ENCODE results near the gene SMIM24. TPM values are rescaled to one million over a fixed set of nuclear protein-coding genes. Genes with fewer than 3 reads are reported as not detected.

SMIM24 gene
- total RNA-seq, 2 experiments from 2014 or later: not detected

DNA sequence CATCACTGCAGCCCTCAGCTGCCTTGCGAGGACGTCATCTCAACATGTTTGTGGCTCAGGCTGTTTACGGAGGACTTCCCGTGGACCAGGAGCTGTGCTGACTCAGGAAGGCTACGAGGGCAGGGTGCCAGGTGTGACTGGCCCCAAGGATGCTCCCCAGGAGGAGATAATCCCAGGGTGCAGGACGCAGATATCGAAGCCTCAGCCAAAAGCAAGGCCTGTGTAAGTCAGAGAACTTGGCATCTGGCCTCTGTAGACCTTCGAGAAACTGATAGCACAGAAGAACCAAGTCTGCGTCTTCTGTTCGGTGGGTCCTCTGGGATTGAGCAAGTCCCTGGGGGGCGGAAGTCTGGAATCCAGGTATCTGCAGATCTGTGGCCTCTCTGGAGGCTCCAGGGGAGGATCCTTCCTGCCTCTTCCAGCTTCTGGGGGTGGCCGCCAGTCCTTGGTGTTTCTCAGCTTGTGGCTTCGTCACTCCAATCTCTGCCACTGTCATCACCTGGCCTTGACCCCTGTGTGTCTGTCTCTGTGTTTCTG is 22.8 kb upstream of the SMIM24 start:
- DNase-seq (no peak), ATAC-seq (ENCODE audit: poor library complexity) (no peak)
- TF ChIP-seq, protein P1, sequence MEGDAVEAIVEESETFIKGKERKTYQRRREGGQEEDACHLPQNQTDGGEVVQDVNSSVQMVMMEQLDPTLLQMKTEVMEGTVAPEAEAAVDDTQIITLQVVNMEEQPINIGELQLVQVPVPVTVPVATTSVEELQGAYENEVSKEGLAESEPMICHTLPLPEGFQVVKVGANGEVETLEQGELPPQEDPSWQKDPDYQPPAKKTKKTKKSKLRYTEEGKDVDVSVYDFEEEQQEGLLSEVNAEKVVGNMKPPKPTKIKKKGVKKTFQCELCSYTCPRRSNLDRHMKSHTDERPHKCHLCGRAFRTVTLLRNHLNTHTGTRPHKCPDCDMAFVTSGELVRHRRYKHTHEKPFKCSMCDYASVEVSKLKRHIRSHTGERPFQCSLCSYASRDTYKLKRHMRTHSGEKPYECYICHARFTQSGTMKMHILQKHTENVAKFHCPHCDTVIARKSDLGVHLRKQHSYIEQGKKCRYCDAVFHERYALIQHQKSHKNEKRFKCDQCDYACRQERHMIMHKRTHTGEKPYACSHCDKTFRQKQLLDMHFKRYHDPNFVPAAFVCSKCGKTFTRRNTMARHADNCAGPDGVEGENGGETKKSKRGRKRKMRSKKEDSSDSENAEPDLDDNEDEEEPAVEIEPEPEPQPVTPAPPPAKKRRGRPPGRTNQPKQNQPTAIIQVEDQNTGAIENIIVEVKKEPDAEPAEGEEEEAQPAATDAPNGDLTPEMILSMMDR (IDR thresholded peaks at IDR 0.05): no peak
- peaks cover 55% of the 10 kb centered on the region for H3K4me1 ChIP-seq (ENCODE audit: insufficient read depth, low read length)
- no peaks in the 10 kb centered on the region for H3K9me3 Mint-ChIP-seq
- H3K4me3 ChIP-seq (ENCODE audit: low read length): no peak overlapping the region
- peak overlapping the region; percentile 4 for H3K4me3 Mint-ChIP-seq
- no peaks in the 10 kb centered on the region for H3K27me3 ChIP-seq (ENCODE audit: control insufficient read depth in 1 of 2, insufficient read depth in 2 of 2, low read length in 2 of 2)
- peaks cover 3% of the 10 kb centered on the region for H3K36me3 ChIP-seq (ENCODE audit: insufficient read depth, low read length)
- intact Hi-C loops (cut with DNase I, micrococcal nuclease): loop anchor here (5.0 to 10.0 kb wide), 3 partner anchors 71 to 448 kb away; partner anchors contain the start of gene TLE5 (in 1 of the 2)
- H3K4me1 Mint-ChIP-seq (ENCODE audit: low read depth): peaks cover 38% of the 10 kb centered on the region
- CTCF ChIA-PET: no interaction called here
- peaks cover 20% of the 10 kb centered on the region for H3K36me3 Mint-ChIP-seq (ENCODE audit: low read depth)
- no peaks in the 10 kb centered on the region for H3K9me3 ChIP-seq (ENCODE audit: control insufficient read depth in 1 of 2, insufficient read depth in 1 of 2, low read length in 2 of 2)
- no peaks in the 10 kb centered on the region for H3K27me3 Mint-ChIP-seq
- no peak overlapping the region for H3K27ac Mint-ChIP-seq
- H3K27ac ChIP-seq (ENCODE audit: low read depth in 1 of 2, low read length in 2 of 2): no peak overlapping the region
- POLR2A ChIA-PET: no interaction called here

DNA sequence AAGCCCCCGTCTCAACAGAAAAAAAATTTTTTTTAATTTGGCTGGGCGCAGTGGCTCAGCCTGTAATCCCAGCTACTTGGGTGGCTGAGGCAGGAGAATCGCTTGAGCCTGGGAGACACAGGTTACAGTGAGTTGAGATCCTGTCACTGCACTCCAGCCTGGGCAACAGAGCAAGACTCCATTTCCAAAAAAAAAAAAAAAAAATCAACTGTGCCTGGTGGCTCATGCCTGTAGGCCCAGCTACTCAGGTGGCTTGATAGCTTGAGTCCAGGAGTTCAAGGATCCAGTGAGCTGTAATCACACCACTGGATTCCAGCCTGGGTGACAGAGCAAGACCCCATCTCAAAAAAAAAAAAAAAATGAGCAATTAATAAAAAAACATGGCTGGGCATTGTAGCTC is 21.5 kb upstream of the SMIM24 start:
- H3K27me3 Mint-ChIP-seq: no peaks in the 10 kb centered on the region
- H3K4me1 Mint-ChIP-seq (ENCODE audit: low read depth): peaks cover 37% of the 10 kb centered on the region
- no peak overlapping the region for H3K4me3 ChIP-seq (ENCODE audit: low read length)
- no peak for DNase-seq
- H3K36me3 ChIP-seq (ENCODE audit: insufficient read depth, low read length): peaks cover 3% of the 10 kb centered on the region
- TF ChIP-seq, protein P1 (IDR thresholded peaks at IDR 0.05): no peak
- no peaks in the 10 kb centered on the region for H3K27me3 ChIP-seq (ENCODE audit: control insufficient read depth in 1 of 2, insufficient read depth in 2 of 2, low read length in 2 of 2)
- intact Hi-C loops (cut with DNase I, micrococcal nuclease): loop anchor here (5.0 to 10.0 kb wide), 3 partner anchors 69 to 447 kb away; partner anchors contain the start of gene TLE5 (in 1 of the 2)
- no peaks in the 10 kb centered on the region for H3K9me3 Mint-ChIP-seq
- H3K4me3 Mint-ChIP-seq: no peak overlapping the region
- H3K27ac ChIP-seq (ENCODE audit: low read depth in 1 of 2, low read length in 2 of 2): no peak overlapping the region
- POLR2A ChIA-PET: interaction anchor here (0.6 to 1.4 kb wide), 3 partner anchors 43 to 317 kb away, joined by 3 to 5 read pairs (median 3); no protein-coding TSS in a partner anchor
- ATAC-seq (ENCODE audit: poor library complexity): no peak
- H3K27ac Mint-ChIP-seq: no peak overlapping the region
- CTCF ChIA-PET: no interaction called here
- H3K36me3 Mint-ChIP-seq (ENCODE audit: low read depth): peaks cover 21% of the 10 kb centered on the region
- H3K9me3 ChIP-seq (ENCODE audit: control insufficient read depth in 1 of 2, insufficient read depth in 1 of 2, low read length in 2 of 2): no peaks in the 10 kb centered on the region
- peaks cover 45% of the 10 kb centered on the region for H3K4me1 ChIP-seq (ENCODE audit: insufficient read depth, low read length)

DNA sequence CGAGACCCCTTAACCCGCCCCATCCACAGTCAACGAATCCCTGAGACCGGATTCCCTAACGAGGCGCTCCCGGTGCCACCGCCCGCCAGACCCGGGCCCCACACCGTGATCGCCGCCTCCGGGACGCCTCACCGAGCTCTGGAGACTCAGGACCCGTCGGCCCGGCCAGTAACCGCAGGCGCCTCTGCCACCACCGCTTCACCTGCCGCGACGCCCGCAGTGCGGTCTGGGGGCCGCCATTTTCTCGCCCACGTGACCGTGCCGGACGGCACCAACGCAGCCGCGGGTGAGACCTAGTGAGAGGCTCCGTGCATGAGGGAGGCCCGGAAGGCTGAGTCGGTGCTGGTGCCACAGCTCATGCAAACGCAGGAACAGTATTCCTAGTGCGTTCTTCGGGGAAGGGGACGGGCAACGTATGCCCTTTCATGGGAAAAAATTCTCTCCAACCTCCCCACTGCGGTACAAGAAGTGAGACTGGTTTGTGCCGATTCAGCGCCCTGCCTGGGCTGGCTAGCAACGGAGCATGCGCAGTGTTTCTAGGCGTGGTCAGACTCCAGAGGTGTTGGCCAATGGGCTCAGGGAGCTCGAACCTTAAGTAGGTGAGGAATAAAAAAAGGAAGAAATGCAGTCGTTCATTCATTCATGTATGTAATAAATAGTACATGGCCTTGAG is 20.2 kb upstream of the SMIM24 start, which contains the start of gene DOHH:
TSS of gene DOHH (minus strand) at position 246 of the 673 bp plus-strand sequence. CDS start 3,860 bp downstream, outside the sequence.
- Mint-ChIP-seq H3K36me3 (ENCODE audit: low read depth) (peaks cover 18% of the 10 kb centered on the region), H3K9me3 (no peaks in the 10 kb centered on the region), H3K4me1 (ENCODE audit: low read depth) (peaks cover 31% of the 10 kb centered on the region), H3K27me3 (no peaks in the 10 kb centered on the region), H3K4me3 (peak within 1 kb of the TSS; percentile 84), H3K27ac (peak within 1 kb of the TSS; percentile 85)
- CTCF ChIA-PET: interaction anchor here (1.2 kb wide), 1 partner anchor 15 kb away, joined by 3 read pairs; no protein-coding TSS in a partner anchor
- POLR2A ChIA-PET: interaction anchor here (0.7 to 2.1 kb wide), 7 partner anchors 15 to 187 kb away, joined by 3 to 10 read pairs (median 4); partner anchors contain the start of gene TEKTIP1
- DNase-seq (peak; percentile 93 to 98 (median 95)), ATAC-seq (ENCODE audit: poor library complexity) (peak; percentile 85)
- intact Hi-C loops (cut with DNase I, micrococcal nuclease): loop anchor here (5.0 to 10.0 kb wide), 3 partner anchors 68 to 446 kb away; partner anchors contain the start of gene TLE5 (in 1 of the 2)
- Histone ChIP-seq H3K27me3 (ENCODE audit: control insufficient read depth in 1 of 2, insufficient read depth in 2 of 2, low read length in 2 of 2) (no peaks in the 10 kb centered on the region), H3K4me3 (ENCODE audit: low read length) (peak within 1 kb of the TSS; percentile 98), H3K4me1 (ENCODE audit: insufficient read depth, low read length) (peaks cover 41% of the 10 kb centered on the region), H3K27ac (ENCODE audit: low read depth in 1 of 2, low read length in 2 of 2) (peak within 1 kb of the TSS; percentile 85 to 97), H3K36me3 (ENCODE audit: insufficient read depth, low read length) (peaks cover 10% of the 10 kb centered on the region), H3K9me3 (ENCODE audit: control insufficient read depth in 1 of 2, insufficient read depth in 1 of 2, low read length in 2 of 2) (no peaks in the 10 kb centered on the region)
- TF ChIP-seq, protein P1 (IDR thresholded peaks at IDR 0.05): no peak
